Measurements from ENCODE around the gene CANT1. TPM values are rescaled to one million over a fixed set of nuclear protein-coding genes. Genes with fewer than 3 reads are reported as not detected.

The CANT1 gene
- total RNA-seq, 1 experiment from 2014 or later = 95.7 TPM

DNA sequence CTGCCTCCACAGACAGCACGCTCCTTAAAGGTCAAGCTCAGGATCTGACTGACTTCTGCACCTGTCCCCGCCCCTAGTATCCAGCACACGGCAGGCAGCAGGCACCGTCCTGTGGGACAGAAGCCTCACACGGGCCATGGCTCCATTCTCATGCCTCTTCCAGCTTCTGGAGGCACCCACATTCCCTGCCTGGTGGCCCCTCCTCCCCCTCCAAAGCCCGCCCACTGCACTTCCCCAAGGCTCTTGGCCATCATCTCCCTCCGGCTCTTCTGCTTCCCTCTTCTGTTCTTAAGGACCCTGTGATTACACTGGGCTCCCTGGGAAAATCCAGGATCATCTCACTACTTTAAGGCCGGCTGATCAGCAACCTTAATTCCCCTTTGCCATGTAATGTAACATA lies 3.5 kb downstream of the CANT1 start:
- no peaks in the 10 kb centered on the region for H3K9me3 Mint-ChIP-seq (ENCODE audit: low read depth, unreplicated experiment)
- intact Hi-C loops (cut with micrococcal nuclease; ENCODE audit: unreplicated experiment) = no loop called here
- H3K27me3 Mint-ChIP-seq (ENCODE audit: unreplicated experiment) = no peaks in the 10 kb centered on the region
- H3K36me3 Mint-ChIP-seq (ENCODE audit: insufficient read depth, unreplicated experiment) = peaks cover 41% of the 10 kb centered on the region
- TF ChIP-seq, protein P1, sequence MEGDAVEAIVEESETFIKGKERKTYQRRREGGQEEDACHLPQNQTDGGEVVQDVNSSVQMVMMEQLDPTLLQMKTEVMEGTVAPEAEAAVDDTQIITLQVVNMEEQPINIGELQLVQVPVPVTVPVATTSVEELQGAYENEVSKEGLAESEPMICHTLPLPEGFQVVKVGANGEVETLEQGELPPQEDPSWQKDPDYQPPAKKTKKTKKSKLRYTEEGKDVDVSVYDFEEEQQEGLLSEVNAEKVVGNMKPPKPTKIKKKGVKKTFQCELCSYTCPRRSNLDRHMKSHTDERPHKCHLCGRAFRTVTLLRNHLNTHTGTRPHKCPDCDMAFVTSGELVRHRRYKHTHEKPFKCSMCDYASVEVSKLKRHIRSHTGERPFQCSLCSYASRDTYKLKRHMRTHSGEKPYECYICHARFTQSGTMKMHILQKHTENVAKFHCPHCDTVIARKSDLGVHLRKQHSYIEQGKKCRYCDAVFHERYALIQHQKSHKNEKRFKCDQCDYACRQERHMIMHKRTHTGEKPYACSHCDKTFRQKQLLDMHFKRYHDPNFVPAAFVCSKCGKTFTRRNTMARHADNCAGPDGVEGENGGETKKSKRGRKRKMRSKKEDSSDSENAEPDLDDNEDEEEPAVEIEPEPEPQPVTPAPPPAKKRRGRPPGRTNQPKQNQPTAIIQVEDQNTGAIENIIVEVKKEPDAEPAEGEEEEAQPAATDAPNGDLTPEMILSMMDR (IDR thresholded peaks at IDR 0.05; ENCODE audit: unreplicated experiment) = no peak
- no peak for DNase-seq
- peaks cover 61% of the 10 kb centered on the region for H3K4me1 Mint-ChIP-seq (ENCODE audit: low read depth, unreplicated experiment)
- CTCF ChIA-PET = interaction anchor here (0.5 to 1.6 kb wide), 2 partner anchors 10 to 200 kb away, joined by 3 to 9 read pairs; no protein-coding TSS in a partner anchor
- no TSS peak for BruUV-seq (replicated peaks)
- H3K4me3 Mint-ChIP-seq (ENCODE audit: low read depth, unreplicated experiment) = peak overlapping the region; percentile 50
- peak overlapping the region; percentile 52 for H3K27ac Mint-ChIP-seq (ENCODE audit: unreplicated experiment)

DNA sequence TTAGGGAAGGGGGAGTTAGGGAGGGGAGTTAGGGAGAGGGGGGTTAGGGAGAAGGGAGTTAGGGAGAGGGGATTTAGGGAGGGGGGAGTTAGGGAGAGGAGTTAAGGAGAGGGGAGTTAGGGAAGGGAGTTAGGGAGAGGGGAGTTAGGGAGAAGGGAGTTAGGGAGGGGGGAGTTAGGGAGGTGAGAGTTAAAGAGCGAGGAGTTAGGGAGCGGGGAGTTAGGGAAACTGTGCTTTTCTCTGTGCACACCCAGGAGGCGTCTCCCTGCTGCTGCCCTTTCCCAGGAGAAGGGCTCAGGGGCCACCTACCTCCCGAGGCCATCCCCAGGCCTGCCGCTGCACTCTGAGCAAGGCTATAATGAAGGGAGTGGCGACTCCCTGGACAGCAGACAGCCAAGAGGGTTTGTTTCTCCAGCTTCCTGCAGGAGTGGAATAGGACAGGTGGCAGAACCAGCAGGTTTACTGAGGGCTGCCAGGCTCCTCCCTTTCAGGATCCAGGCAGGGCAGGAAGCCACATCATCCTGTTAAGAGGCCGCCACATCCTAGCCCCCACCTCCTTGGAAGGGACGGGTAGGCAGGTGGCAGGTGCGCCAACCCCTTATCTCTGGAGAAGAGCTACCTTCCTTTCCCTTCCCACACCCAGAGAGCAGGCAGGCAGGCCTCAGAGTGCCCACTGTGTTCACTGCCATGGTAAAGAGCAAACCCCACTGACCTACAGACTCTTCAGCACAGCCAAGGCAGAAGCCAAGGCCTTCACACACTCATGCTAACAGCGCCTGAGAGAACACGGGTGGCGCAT lies 4.3 kb downstream of the CANT1 start:
- no TSS peak for BruUV-seq (replicated peaks)
- H3K36me3 Mint-ChIP-seq (ENCODE audit: insufficient read depth, unreplicated experiment) = peaks cover 40% of the 10 kb centered on the region
- TF ChIP-seq, protein P1 (IDR thresholded peaks at IDR 0.05; ENCODE audit: unreplicated experiment) = no peak
- no peaks in the 10 kb centered on the region for H3K9me3 Mint-ChIP-seq (ENCODE audit: low read depth, unreplicated experiment)
- peak overlapping the region; percentile 50 for H3K4me3 Mint-ChIP-seq (ENCODE audit: low read depth, unreplicated experiment)
- peak; percentile 72 for DNase-seq
- H3K27ac Mint-ChIP-seq (ENCODE audit: unreplicated experiment) = peak overlapping the region; percentile 52
- CTCF ChIA-PET = interaction anchor here (0.5 to 1.6 kb wide), 3 partner anchors 9 to 201 kb away, joined by 3 to 9 read pairs (median 3); no protein-coding TSS in a partner anchor
- H3K4me1 Mint-ChIP-seq (ENCODE audit: low read depth, unreplicated experiment) = peaks cover 61% of the 10 kb centered on the region
- intact Hi-C loops (cut with micrococcal nuclease; ENCODE audit: unreplicated experiment) = no loop called here
- H3K27me3 Mint-ChIP-seq (ENCODE audit: unreplicated experiment) = no peaks in the 10 kb centered on the region

DNA sequence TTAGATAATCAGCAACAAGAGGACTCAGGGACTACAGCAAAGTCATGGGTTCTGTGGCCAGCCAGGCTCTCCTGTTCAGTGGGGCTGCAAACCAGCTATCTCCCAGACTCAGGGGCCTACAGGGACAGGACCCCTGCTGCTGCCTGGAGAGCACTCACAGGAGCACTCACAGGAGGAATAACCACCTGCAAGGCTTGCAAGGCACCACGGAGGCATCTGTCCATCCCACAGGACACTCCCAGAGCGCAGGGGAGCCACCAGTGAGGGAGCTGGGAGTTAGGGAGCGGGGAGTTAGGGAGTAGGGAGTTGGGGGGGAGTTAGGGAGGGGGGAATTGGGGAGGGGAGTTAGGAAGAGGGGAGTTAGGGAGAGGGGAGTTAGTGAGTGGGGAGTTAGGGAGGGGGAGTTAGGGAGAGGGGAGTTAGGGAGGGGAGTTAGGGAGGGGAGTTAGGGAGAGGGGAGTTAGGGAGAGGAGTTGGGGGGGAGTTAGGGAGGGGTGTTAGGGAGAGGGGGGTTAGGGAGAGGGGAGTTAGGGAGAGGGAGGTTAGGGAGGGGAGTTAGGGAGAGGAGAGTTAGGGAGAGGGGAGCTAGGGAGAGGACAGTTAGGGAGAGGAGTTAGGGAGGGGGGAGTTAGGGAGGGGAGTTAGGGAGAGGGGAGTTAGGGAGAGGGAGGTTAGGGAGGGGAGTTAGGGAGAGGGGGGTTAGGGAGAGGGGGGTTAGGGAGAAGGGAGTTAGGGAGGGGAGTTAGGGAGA lies 5.7 kb downstream of the CANT1 start:
- TF ChIP-seq, protein P1 (IDR thresholded peaks at IDR 0.05; ENCODE audit: unreplicated experiment) = no peak
- DNase-seq = no peak
- BruUV-seq (replicated peaks) = no TSS peak
- Mint-ChIP-seq H3K27ac (ENCODE audit: unreplicated experiment) (no peak overlapping the region), H3K36me3 (ENCODE audit: insufficient read depth, unreplicated experiment) (peaks cover 41% of the 10 kb centered on the region), H3K9me3 (ENCODE audit: low read depth, unreplicated experiment) (no peaks in the 10 kb centered on the region), H3K4me1 (ENCODE audit: low read depth, unreplicated experiment) (peaks cover 66% of the 10 kb centered on the region), H3K27me3 (ENCODE audit: unreplicated experiment) (no peaks in the 10 kb centered on the region), H3K4me3 (ENCODE audit: low read depth, unreplicated experiment) (no peak overlapping the region)
- CTCF ChIA-PET = no interaction called here
- intact Hi-C loops (cut with micrococcal nuclease; ENCODE audit: unreplicated experiment) = no loop called here

DNA sequence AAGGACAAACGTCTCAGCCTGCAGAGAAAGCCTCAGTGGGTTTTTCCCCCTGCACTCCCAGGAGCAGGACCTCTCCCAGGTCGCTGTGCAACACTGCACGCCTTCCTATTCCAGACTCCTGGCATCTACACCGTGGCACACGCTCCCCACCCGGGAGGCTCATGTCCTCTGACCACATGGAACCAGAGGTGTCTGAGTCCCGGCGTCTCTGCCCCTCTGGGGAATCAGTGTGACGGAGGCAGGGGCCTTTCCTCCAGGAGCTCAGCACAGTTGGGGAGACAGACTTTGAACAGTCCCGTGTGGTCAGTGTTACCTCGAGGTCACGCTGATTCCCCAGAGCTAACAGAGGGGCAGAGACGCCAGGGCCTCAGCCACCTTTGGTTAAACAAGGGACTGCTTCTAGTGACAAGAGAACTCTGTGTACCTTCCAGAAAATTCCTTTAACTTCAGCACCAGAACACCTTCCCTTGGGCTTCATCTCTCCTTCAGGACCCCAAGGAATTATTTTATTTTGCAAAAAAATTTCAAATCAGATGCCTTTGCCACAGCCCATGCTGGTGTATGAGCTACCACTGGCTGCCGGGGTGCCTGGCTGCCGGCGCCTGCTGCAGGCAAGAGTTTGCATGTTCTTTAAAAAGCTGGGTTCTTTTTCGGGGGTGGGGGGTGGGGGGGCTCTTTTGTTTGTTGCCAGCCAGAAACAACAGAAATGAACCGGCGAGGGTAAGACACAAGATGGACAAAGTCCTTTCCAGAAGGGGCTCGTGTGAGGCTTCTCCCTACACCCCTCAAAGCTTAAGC lies 6.6 kb downstream of the CANT1 start:
- DNase-seq = no peak
- Mint-ChIP-seq H3K27me3 (ENCODE audit: unreplicated experiment) (no peaks in the 10 kb centered on the region), H3K27ac (ENCODE audit: unreplicated experiment) (no peak overlapping the region), H3K4me1 (ENCODE audit: low read depth, unreplicated experiment) (peaks cover 66% of the 10 kb centered on the region), H3K36me3 (ENCODE audit: insufficient read depth, unreplicated experiment) (peaks cover 41% of the 10 kb centered on the region), H3K4me3 (ENCODE audit: low read depth, unreplicated experiment) (no peak overlapping the region), H3K9me3 (ENCODE audit: low read depth, unreplicated experiment) (no peaks in the 10 kb centered on the region)
- intact Hi-C loops (cut with micrococcal nuclease; ENCODE audit: unreplicated experiment) = no loop called here
- no TSS peak for BruUV-seq (replicated peaks)
- TF ChIP-seq, protein P1 (IDR thresholded peaks at IDR 0.05; ENCODE audit: unreplicated experiment) = no peak
- CTCF ChIA-PET = no interaction called here

Data from Calu3 (cell line).